ENCODE measurements around the gene SLC25A44. TPM values are rescaled to one million over a fixed set of nuclear protein-coding genes. Genes with fewer than 3 reads are reported as not detected.
A peak's percentile ranks its signal among the peaks of the same experiment; 100 is the strongest.

The SLC25A44 gene
- total and polyA plus RNA-seq, 2 of the 8 experiments (the other 6 are each of a cell fraction or from before 2014, with no cell fraction given), result 23.4 to 32.1 TPM

DNA sequence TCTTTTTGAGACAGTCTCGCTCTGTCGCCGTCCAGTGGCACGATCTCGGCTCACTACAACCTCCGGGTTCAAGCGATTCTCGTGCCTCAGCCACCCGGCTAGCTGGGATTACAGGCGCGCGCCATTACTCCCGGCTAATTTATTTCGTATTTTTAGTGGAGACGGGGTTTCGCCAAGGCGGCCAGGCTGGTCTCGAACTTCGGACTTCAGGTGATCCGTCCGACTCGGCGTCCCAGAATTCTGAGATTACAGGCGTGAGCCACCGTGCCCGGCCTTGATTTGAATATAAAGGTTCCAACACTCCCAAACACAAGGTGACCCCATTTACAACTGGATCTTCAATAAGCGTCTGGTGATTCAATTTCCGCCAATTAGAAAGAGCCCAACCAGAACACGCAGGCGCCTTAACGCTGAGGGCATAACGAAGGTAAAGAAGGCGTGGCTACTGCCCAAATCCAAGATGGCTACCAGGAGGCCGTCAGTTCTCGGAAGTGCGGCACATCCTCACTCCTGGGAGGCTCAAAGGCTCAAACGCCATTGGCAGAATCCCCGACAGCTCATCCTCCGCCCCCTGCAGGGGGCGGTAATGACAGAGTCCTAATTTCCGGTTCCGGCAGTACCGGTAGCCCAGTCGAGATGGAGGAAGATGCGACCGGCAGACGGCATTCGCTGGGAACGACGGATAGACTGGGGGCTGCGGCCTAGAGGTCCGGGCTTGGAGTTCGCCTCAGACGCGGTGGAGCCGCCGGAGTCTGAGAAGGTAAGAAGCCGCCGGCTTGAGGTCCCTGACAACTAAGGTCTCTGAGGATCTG lies at the start of gene SLC25A44 (continued):
- TF ChIP-seq, protein P1, sequence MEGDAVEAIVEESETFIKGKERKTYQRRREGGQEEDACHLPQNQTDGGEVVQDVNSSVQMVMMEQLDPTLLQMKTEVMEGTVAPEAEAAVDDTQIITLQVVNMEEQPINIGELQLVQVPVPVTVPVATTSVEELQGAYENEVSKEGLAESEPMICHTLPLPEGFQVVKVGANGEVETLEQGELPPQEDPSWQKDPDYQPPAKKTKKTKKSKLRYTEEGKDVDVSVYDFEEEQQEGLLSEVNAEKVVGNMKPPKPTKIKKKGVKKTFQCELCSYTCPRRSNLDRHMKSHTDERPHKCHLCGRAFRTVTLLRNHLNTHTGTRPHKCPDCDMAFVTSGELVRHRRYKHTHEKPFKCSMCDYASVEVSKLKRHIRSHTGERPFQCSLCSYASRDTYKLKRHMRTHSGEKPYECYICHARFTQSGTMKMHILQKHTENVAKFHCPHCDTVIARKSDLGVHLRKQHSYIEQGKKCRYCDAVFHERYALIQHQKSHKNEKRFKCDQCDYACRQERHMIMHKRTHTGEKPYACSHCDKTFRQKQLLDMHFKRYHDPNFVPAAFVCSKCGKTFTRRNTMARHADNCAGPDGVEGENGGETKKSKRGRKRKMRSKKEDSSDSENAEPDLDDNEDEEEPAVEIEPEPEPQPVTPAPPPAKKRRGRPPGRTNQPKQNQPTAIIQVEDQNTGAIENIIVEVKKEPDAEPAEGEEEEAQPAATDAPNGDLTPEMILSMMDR (IDR thresholded peaks at IDR 0.05; ENCODE audit: control extremely low read depth in 1 of 3, insufficient read depth in 1 of 3, low read depth in 1 of 3, low read length in 3 of 3), result peak; percentile 25 to 52 (median 51)
- no peak for TF ChIP-seq RXRA (IDR thresholded peaks at IDR 0.05; ENCODE audit: insufficient read depth, low read depth, low read length)
- TF ChIP-seq EGR1 (IDR thresholded peaks at IDR 0.05; ENCODE audit: borderline replicate concordance, low read depth, low read length), result peak; percentile 68; the same call in 1 of the 2 replicates
- TF ChIP-seq POLR2A (IDR thresholded peaks at IDR 0.05; ENCODE audit: control extremely low read depth in 1 of 2, low read depth in 2 of 2, low read length in 2 of 2), result peak; percentile 59 to 66; a peak in 2 of 3 replicates
- peak; percentile 86; the same call in 1 of the 2 replicates for TF ChIP-seq GABPA (IDR thresholded peaks at IDR 0.05; ENCODE audit: borderline replicate concordance, insufficient read depth, low read length)
- 0 out of 4 replicates have a peak, but pooled peaks of 1 of the 2 experiments have one; percentile 81 for TF ChIP-seq HDAC2 (IDR thresholded peaks at IDR 0.05; ENCODE audit: borderline replicate concordance in 1 of 2, low read depth in 2 of 2, low read length in 2 of 2)
- TF ChIP-seq MAFK (IDR thresholded peaks at IDR 0.05; ENCODE audit: low read depth, low read length), result no peak
- TF ChIP-seq CBX5 (IDR thresholded peaks at IDR 0.05; ENCODE audit: low read depth, low read length), result no peak
- peak; percentile 79; the same call in 1 of the 2 replicates for TF ChIP-seq TAF1 (IDR thresholded peaks at IDR 0.05; ENCODE audit: low read depth, low read length)
- peak; percentile 91 for TF ChIP-seq SP1 (IDR thresholded peaks at IDR 0.05; ENCODE audit: low read depth, low read length)
- no peak for TF ChIP-seq ZNF274 (IDR thresholded peaks at IDR 0.05; ENCODE audit: borderline replicate concordance, extremely low read depth, low read length)
- TF ChIP-seq ASH2L (IDR thresholded peaks at IDR 0.05; ENCODE audit: low read length), result peak; percentile 27
- TF ChIP-seq RBBP5 (IDR thresholded peaks at IDR 0.05; ENCODE audit: borderline replicate concordance, low read depth, low read length), result no peak
- peak; percentile 69; the same call in 1 of the 2 replicates for TF ChIP-seq KDM5A (IDR thresholded peaks at IDR 0.05; ENCODE audit: low read length)
- TF ChIP-seq TCF12 (IDR thresholded peaks at IDR 0.05; ENCODE audit: low read depth, low read length), result no peak
- TF ChIP-seq SIX5 (IDR thresholded peaks at IDR 0.05; ENCODE audit: low read depth, low read length), result peak; percentile 41; the same call in 1 of the 2 replicates
- TF ChIP-seq CREB1 (IDR thresholded peaks at IDR 0.05), result peak; percentile 71
- TF ChIP-seq PHF8 (conservative IDR thresholded peaks at IDR 0.05; ENCODE audit: low read depth, low read length), result peak; percentile 50
- peak; percentile 90 for TF ChIP-seq TBP (IDR thresholded peaks at IDR 0.05; ENCODE audit: low read depth, low read length)
- TF ChIP-seq JUN (IDR thresholded peaks at IDR 0.05; ENCODE audit: low read depth, low read length), result no peak
- no peak for TF ChIP-seq CEBPB (IDR thresholded peaks at IDR 0.05; ENCODE audit: low read depth, low read length)
- no peak for TF ChIP-seq NRF1 (IDR thresholded peaks at IDR 0.05; ENCODE audit: low read depth, low read length)
- TF ChIP-seq CHD2 (IDR thresholded peaks at IDR 0.05; ENCODE audit: low read length), result no peak
